Forelimb muscle (tissue), 1 donor: ENCODE results near the gene ABCG1. TPM values are rescaled to one million over a fixed set of nuclear protein-coding genes. Genes with fewer than 3 reads are reported as not detected.

Source experiments
- DNase-seq: peaks from one replicate; pipeline ENCODE4 v3.0.0-alpha.2; 2013; ENCODE audit warnings: low read depth
- polyA plus RNA-seq: library from polyadenylated mRNA; unstranded; fragments of 120-200 nt; gene quantifications from one replicate; pipeline ENCODE4 v1.2.1, GENCODE V29; 2013; ENCODE audit not compliant: insufficient read length

Gene ABCG1
- polyA plus RNA-seq, 1 donor, result 6.7 TPM

- DNase-seq, result no peak
Measured at GRCh38 chr21:42250422-42251403, 31.8 kb downstream of the ABCG1 start.

- no peak for DNase-seq
Measured at GRCh38 chr21:42251654-42252324, 32.8 kb downstream of the ABCG1 start.

GRCh38 chr21:42252325-42252654 is 33.4 kb downstream of the ABCG1 start:
- no peak for DNase-seq

GRCh38 chr21:42252778-42253340 is 33.9 kb downstream of the ABCG1 start:
- no peak for DNase-seq

GRCh38 chr21:42253466-42253865 is 34.5 kb downstream of the ABCG1 start:
- DNase-seq, result no peak

- no peak for DNase-seq
Measured at GRCh38 chr21:42254083-42254482, 35.1 kb downstream of the ABCG1 start.

GRCh38 chr21:42254651-42255601 is 36.0 kb downstream of the ABCG1 start:
- no peak for DNase-seq

GRCh38 chr21:42255825-42256224 is 36.9 kb downstream of the ABCG1 start:
- DNase-seq, result no peak

GRCh38 chr21:42256316-42256715 is 37.4 kb downstream of the ABCG1 start:
- no peak for DNase-seq

- no peak for DNase-seq
Measured at GRCh38 chr21:42257091-42257765, 38.3 kb downstream of the ABCG1 start.

- no peak for DNase-seq
Measured at GRCh38 chr21:42258150-42258884, 39.4 kb downstream of the ABCG1 start.

GRCh38 chr21:42258885-42259407 is 40.0 kb downstream of the ABCG1 start:
- DNase-seq, result no peak

GRCh38 chr21:42260121-42260520 is 41.2 kb downstream of the ABCG1 start:
- no peak for DNase-seq

- no peak for DNase-seq
Measured at GRCh38 chr21:42261829-42262200, 42.9 kb downstream of the ABCG1 start.

- no peak for DNase-seq
Measured at GRCh38 chr21:42262831-42263231, 43.9 kb downstream of the ABCG1 start.

- no peak for DNase-seq
Measured at GRCh38 chr21:42263591-42264131, 44.7 kb downstream of the ABCG1 start.

- DNase-seq, result no peak
Measured at GRCh38 chr21:42264245-42265195, 45.6 kb downstream of the ABCG1 start.

- DNase-seq, result no peak
Measured at GRCh38 chr21:42265231-42265812, 46.4 kb downstream of the ABCG1 start.
